ENCODE data around the gene TAGLN3. TPM values are rescaled to one million over a fixed set of nuclear protein-coding genes. Genes with fewer than 3 reads are reported as not detected.

The TAGLN3 gene
- total RNA-seq, 1 donor from 2014 or later = 0.74 TPM

- peak overlapping the region; percentile 1 for H3K4me3 ChIP-seq
- no peak for TF ChIP-seq CTCF (IDR thresholded peaks at IDR 0.05; ENCODE audit: borderline replicate concordance)
- H3K9me3 ChIP-seq (replicated peaks) = no peaks in the 10 kb centered on the region
- peaks cover 58% of the 10 kb centered on the region for H3K4me1 ChIP-seq
- H3K36me3 ChIP-seq = peaks cover 35% of the 10 kb centered on the region
- no peak for DNase-seq
- H3K27me3 ChIP-seq (ENCODE audit: low read depth) = no peaks in the 10 kb centered on the region
- intact Hi-C loops (cut with micrococcal nuclease) = no loop called here
- peak overlapping the region; percentile 71 for H3K27ac ChIP-seq (replicated peaks)
Observed at GRCh38 chr3:111970376-111970775, 28.3 kb upstream of the TAGLN3 start.

- H3K27ac ChIP-seq (replicated peaks) = peak overlapping the region; percentile 71
- peaks cover 47% of the 10 kb centered on the region for H3K4me1 ChIP-seq
- no peaks in the 10 kb centered on the region for H3K27me3 ChIP-seq (ENCODE audit: low read depth)
- peak; percentile 53 for DNase-seq
- H3K9me3 ChIP-seq (replicated peaks) = no peaks in the 10 kb centered on the region
- intact Hi-C loops (cut with micrococcal nuclease) = no loop called here
- no peak overlapping the region for H3K4me3 ChIP-seq
- no peak for TF ChIP-seq CTCF (IDR thresholded peaks at IDR 0.05; ENCODE audit: borderline replicate concordance)
- peaks cover 34% of the 10 kb centered on the region for H3K36me3 ChIP-seq
Observed at GRCh38 chr3:111971533-111972130, 27.1 kb upstream of the TAGLN3 start.

- intact Hi-C loops (cut with micrococcal nuclease) = no loop called here
- Histone ChIP-seq H3K4me3 (no peak overlapping the region), H3K27me3 (ENCODE audit: low read depth) (no peaks in the 10 kb centered on the region), H3K4me1 (peaks cover 34% of the 10 kb centered on the region), H3K36me3 (peaks cover 34% of the 10 kb centered on the region), H3K27ac (replicated peaks) (peak overlapping the region; percentile 71), H3K9me3 (replicated peaks) (no peaks in the 10 kb centered on the region)
- no peak for TF ChIP-seq CTCF (IDR thresholded peaks at IDR 0.05; ENCODE audit: borderline replicate concordance)
- no peak for DNase-seq
Observed at GRCh38 chr3:111972891-111973290, 25.8 kb upstream of the TAGLN3 start.

- H3K4me3 ChIP-seq = no peak overlapping the region
- TF ChIP-seq CTCF (IDR thresholded peaks at IDR 0.05; ENCODE audit: borderline replicate concordance) = no peak
- no peaks in the 10 kb centered on the region for H3K9me3 ChIP-seq (replicated peaks)
- H3K4me1 ChIP-seq = peaks cover 31% of the 10 kb centered on the region
- H3K36me3 ChIP-seq = peaks cover 23% of the 10 kb centered on the region
- intact Hi-C loops (cut with micrococcal nuclease) = no loop called here
- H3K27ac ChIP-seq (replicated peaks) = no peak overlapping the region
- H3K27me3 ChIP-seq (ENCODE audit: low read depth) = no peaks in the 10 kb centered on the region
- no peak for DNase-seq
Observed at GRCh38 chr3:111975131-111975530, 23.6 kb upstream of the TAGLN3 start.

GRCh38 chr3:111976254-111976653, 22.5 kb upstream of the TAGLN3 start:
- intact Hi-C loops (cut with micrococcal nuclease) = no loop called here
- Histone ChIP-seq H3K36me3 (peaks cover 21% of the 10 kb centered on the region), H3K27ac (replicated peaks) (no peak overlapping the region), H3K4me3 (no peak overlapping the region), H3K4me1 (peaks cover 31% of the 10 kb centered on the region), H3K9me3 (replicated peaks) (no peaks in the 10 kb centered on the region), H3K27me3 (ENCODE audit: low read depth) (no peaks in the 10 kb centered on the region)
- DNase-seq = no peak
- no peak for TF ChIP-seq CTCF (IDR thresholded peaks at IDR 0.05; ENCODE audit: borderline replicate concordance)

Measured in left ventricle myocardium inferior (tissue), 1 donor.